HUES64 (cell line): ENCODE data around the gene MPND.

Experiments
- H3K27ac ChIP-seq: 2 replicates; pipeline ENCODE4 v1.7.0; 2013; ENCODE audit warnings: low read depth, low read length, inconsistent platforms
- H3K27me3 ChIP-seq: 2 replicates; pipeline ENCODE4 v1.6.1; 2013; ENCODE audit warnings: mild to moderate bottlenecking, low read length; ENCODE audit not compliant: insufficient read depth
- H3K36me3 ChIP-seq: 2 replicates; pipeline ENCODE4 v1.6.1; 2013; ENCODE audit warnings: mild to moderate bottlenecking, low read length; ENCODE audit not compliant: insufficient read depth
- H3K4me1 ChIP-seq: 2 replicates; pipeline ENCODE4 v1.6.1; 2013; ENCODE audit warnings: mild to moderate bottlenecking, low read length, moderate library complexity; ENCODE audit not compliant: insufficient read depth
- H3K4me3 ChIP-seq: 2 replicates; pipeline ENCODE4 v1.5.1; 2013; ENCODE audit warnings: mild to moderate bottlenecking, low read length, moderate library complexity
- H3K9ac ChIP-seq: 2 replicates; pipeline ENCODE4 v1.6.1; 2013; ENCODE audit warnings: mild to moderate bottlenecking, low read depth, low read length
- H3K9me3 ChIP-seq: 2 replicates; pipeline ENCODE4 v1.6.1; 2013; ENCODE audit warnings: low read depth, low read length; ENCODE audit not compliant: insufficient read depth
- WGBS: fragments of 150-250, 120-280 bp; methylation state at CpG from one replicate; pipeline ENCODE4 v1.1.7; 2013; ENCODE audit warnings: missing lambda C conversion rate; 5-methylcytosine and 5-hydroxymethylcytosine counted together

The MPND gene

GRCh38 chr19:4390017-4390566 lies 46.7 kb downstream of the MPND start:
- WGBS: 46% methylated on average over 12 of the region's 12 CpGs
- peaks cover 3% of the 10 kb centered on the region; the same call in 1 of the 2 replicates for H3K36me3 ChIP-seq

GRCh38 chr19:4390567-4391305 lies 47.4 kb downstream of the MPND start:
- no peaks in the 10 kb centered on the region for H3K9me3 ChIP-seq
- peak overlapping the region; percentile 57 for H3K9ac ChIP-seq
- WGBS: 15% methylated on average over 20 of the region's 21 CpGs
- H3K4me1 ChIP-seq: peaks cover 34% of the 10 kb centered on the region
- H3K27ac ChIP-seq: peak overlapping the region; percentile 54; the same call in 1 of the 2 replicates
- peaks cover 10% of the 10 kb centered on the region for H3K36me3 ChIP-seq
- H3K4me3 ChIP-seq: peak overlapping the region; percentile 41
- H3K27me3 ChIP-seq: no peaks in the 10 kb centered on the region

More at GRCh38 chr19:4390017-4390566, 46.7 kb downstream of the MPND start:
- Histone ChIP-seq H3K27ac (peak overlapping the region; percentile 3; the same call in 1 of the 2 replicates), H3K9ac (peak overlapping the region; percentile 1; the same call in 1 of the 2 replicates), H3K27me3 (no peaks in the 10 kb centered on the region), H3K4me1 (peaks cover 34% of the 10 kb centered on the region), H3K4me3 (peak overlapping the region; percentile 22; the same call in 1 of the 2 replicates), H3K9me3 (no peaks in the 10 kb centered on the region)

DNA sequence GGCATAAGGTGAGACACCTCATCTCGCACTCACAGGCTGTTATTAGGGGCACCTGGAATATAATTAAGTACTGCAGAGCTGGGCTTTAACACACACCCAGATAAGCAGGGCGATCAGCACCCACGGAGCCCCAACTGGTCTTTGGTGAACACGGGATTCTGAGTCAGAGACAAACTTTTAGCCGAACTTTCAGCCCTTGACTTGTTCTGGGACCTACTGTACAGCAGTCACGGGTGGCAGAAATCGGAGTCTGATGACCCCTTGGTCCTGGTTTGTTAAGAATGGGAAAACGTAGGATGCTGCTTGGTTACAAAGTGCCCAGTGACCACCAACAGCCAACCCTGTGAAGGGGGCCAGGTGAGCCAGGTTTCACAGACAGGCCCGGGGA lies 47.9 kb downstream of the MPND start:
- Histone ChIP-seq H3K9me3 (no peaks in the 10 kb centered on the region), H3K27ac (no peak overlapping the region), H3K36me3 (peaks cover 12% of the 10 kb centered on the region), H3K27me3 (no peaks in the 10 kb centered on the region), H3K4me3 (peak overlapping the region; percentile 41; the same call in 1 of the 2 replicates), H3K4me1 (peaks cover 34% of the 10 kb centered on the region), H3K9ac (no peak overlapping the region)
- 78% methylated on average over 9 of the region's 9 CpGs for WGBS

DNA sequence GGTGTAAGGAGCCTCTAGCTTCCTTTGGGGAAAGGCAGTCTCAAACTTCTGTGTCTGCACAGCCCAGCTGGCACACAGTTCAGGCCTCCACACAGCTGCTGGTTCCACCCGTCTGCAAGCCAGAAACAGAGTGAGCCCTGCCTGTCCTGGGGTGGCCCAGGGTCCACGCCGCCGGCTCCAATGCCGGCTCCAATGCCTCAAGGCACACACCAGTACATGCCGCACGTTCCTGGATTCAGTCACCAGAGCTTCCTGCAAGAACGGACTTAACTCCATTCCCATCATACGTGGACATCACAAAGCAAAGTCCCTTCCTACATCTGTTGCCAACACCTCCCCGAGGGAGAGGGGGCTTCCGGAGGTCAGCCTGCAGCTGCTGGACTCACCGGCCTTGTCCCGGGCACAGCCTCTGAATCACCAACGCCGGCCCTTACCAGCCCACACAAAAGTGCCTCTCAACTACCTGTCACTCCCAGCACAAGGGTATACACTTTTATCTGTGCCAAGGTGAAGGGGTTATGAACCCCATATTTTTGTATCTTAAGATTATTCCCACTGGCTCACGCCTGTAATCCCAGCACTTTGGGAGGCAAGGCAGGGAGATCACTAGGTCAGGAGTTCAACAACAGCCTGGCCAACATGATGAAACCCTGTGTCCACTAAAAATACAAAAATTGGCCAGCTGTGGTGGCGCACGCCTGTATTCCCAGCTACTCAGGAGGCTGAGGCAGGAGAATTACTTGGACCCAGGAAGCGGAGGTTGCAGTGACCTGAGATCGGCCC lies 48.5 kb downstream of the MPND start:
- H3K27me3 ChIP-seq: no peaks in the 10 kb centered on the region
- no peak overlapping the region for H3K9ac ChIP-seq
- H3K4me3 ChIP-seq: no peak overlapping the region
- no peaks in the 10 kb centered on the region for H3K9me3 ChIP-seq
- H3K4me1 ChIP-seq: peaks cover 34% of the 10 kb centered on the region
- H3K27ac ChIP-seq: no peak overlapping the region
- whole genome bisulfite sequencing: 89% methylated on average over 20 of the region's 20 CpGs
- H3K36me3 ChIP-seq: peaks cover 16% of the 10 kb centered on the region

GRCh38 chr19:4393947-4394590 lies 50.7 kb downstream of the MPND start:
- Histone ChIP-seq H3K9ac (peak overlapping the region; percentile 6; the same call in 1 of the 2 replicates), H3K4me3 (no peak overlapping the region), H3K9me3 (no peaks in the 10 kb centered on the region), H3K4me1 (peaks cover 34% of the 10 kb centered on the region), H3K27me3 (no peaks in the 10 kb centered on the region), H3K27ac (no peak overlapping the region; the same call in 1 of the 2 replicates), H3K36me3 (peaks cover 22% of the 10 kb centered on the region)
- WGBS: 68% methylated on average over 8 of the region's 8 CpGs

DNA sequence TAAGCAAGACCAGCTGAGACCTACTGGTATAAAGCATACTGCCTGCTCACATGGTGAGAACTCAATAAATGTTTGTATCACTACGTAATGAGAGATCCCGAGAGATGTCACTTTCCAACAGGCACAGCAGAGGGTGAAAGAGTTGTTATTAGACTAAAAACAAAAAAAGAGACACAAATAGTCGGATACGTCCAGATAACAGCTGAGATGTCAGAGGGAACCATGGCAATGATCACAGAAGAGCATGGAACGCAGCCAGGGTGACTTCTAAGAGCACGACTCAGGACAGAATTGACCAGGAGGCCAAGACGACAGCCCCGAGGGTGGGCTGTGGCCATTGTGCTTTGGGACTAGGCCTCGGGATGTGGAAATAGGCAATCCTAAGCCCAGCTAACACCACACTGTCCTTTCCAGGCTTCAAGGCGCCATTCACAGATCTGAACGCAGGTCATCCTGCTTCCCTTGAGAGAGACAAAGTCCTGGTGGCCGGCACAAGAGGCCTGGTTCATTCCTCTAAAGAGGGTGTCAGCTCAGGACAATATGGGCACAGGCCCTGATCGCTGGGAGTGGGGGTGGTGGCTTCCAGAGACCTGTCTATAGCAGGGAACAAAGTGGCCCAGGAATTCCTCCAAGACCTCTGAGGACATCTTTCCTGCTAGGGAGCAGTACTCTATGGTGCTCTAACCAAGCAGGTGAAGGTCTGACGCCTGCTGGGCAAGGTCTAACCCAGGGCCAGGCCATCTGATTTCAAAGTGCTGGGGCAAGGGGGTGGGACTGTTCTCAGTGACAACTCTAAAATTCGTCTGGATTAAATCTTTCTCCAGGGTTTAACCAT lies 53.8 kb downstream of the MPND start:
- Histone ChIP-seq H3K27ac (no peak overlapping the region), H3K4me1 (peaks cover 14% of the 10 kb centered on the region), H3K9ac (no peak overlapping the region)

DNA sequence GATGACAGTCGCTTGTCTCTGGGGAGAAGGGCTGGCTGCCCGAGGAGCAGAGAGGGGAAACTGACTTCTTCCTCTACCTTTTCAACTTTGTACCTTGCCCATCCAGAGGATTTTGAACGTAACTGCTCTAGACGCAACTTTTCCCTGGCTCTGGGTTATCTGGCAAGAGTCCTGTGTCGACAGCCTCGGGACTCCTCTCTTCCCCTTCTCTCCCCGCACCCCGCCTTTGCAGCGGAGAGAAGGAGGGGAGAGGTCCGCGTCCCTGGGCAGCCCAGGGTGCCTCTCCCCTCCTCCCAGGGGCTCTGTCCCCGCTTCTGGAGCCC lies 56.4 kb downstream of the MPND start:
- no peaks in the 10 kb centered on the region for H3K9me3 ChIP-seq
- 1% methylated on average over 10 of the region's 12 CpGs for WGBS
- H3K4me1 ChIP-seq: peaks cover 17% of the 10 kb centered on the region
- peak overlapping the region; percentile 92 for H3K9ac ChIP-seq
- H3K27ac ChIP-seq: peak overlapping the region; percentile 79; the same call in 1 of the 2 replicates
- peaks cover 31% of the 10 kb centered on the region for H3K36me3 ChIP-seq
- H3K27me3 ChIP-seq: no peaks in the 10 kb centered on the region
- peak overlapping the region; percentile 98 for H3K4me3 ChIP-seq

More for the DNA sequence above, 53.8 kb downstream of the MPND start:
- Histone ChIP-seq H3K4me3 (no peak overlapping the region), H3K36me3 (peaks cover 22% of the 10 kb centered on the region), H3K27me3 (no peaks in the 10 kb centered on the region), H3K9me3 (no peaks in the 10 kb centered on the region)
- WGBS: 91% methylated on average over 14 of the region's 15 CpGs

GRCh38 chr19:4400135-4400936 lies 57.0 kb downstream of the MPND start, which contains the start of gene SH3GL1:
Gene SH3GL1, minus strand, starts transcription at chr19:4400547. Its CDS starts 179 bp downstream, at chr19:4400368.
- Histone ChIP-seq H3K4me1 (peaks cover 16% of the 10 kb centered on the region), H3K9ac (peak within 1 kb of the TSS; percentile 92), H3K9me3 (no peaks in the 10 kb centered on the region), H3K27ac (peak within 1 kb of the TSS; percentile 79), H3K27me3 (no peaks in the 10 kb centered on the region), H3K36me3 (peaks cover 30% of the 10 kb centered on the region), H3K4me3 (peak within 1 kb of the TSS; percentile 98)
- under 1% methylated on average over 89 of the region's 90 CpGs for WGBS

DNA sequence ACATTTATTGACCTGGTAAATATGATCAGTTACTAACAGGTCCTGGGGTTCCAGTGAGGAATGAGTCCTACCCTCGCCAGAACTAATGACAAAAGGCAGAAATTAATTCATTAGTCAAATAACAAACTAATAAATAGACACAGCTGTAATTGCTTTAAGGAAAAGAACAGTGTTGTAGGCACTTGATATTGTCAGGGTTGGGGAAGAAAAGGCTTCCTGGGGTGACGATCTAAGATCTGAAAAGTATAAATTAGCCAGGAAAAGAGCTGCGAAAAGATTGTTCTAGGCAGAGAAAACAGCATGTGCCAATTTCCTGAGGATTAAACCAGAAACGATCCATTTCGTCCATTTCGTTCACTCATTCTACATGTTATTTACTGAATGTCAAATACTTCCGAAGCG lies 58.4 kb downstream of the MPND start:
- H3K4me3 ChIP-seq: peak overlapping the region; percentile 89
- 37% methylated on average over 6 of the region's 8 CpGs for WGBS

More for the DNA sequence above, 58.4 kb downstream of the MPND start:
- no peaks in the 10 kb centered on the region for H3K9me3 ChIP-seq
- peaks cover 22% of the 10 kb centered on the region for H3K4me1 ChIP-seq
- H3K27me3 ChIP-seq: no peaks in the 10 kb centered on the region
- H3K36me3 ChIP-seq: peaks cover 32% of the 10 kb centered on the region
- peak overlapping the region; percentile 57; the same call in 1 of the 2 replicates for H3K9ac ChIP-seq
- H3K27ac ChIP-seq: peak overlapping the region; percentile 59; the same call in 1 of the 2 replicates
